H1 (cell line): ENCODE data around the gene COLEC11. TPM values are rescaled to one million over a fixed set of nuclear protein-coding genes. Genes with fewer than 3 reads are reported as not detected.

ENCODE experiments used
- CTCF ChIA-PET: fragments of 300-600 bp; sonication (Branson Sonifier 250); formaldehyde crosslinking; loops from one replicate; lab custom pipeline; 2021; ENCODE audit not compliant: partially characterized antibody; lab: Charles Lee
- POLR2A ChIA-PET: fragments of 300-600 bp; sonication (Branson Sonifier 250); formaldehyde crosslinking; loops from one replicate; lab custom pipeline; 2021; ENCODE audit warnings: inconsistent platforms; ENCODE audit not compliant: partially characterized antibody; lab: Charles Lee
- DNase-seq, 2 experiments: peaks; one replicate each; pipeline versions ENCODE4 v3.0.0 to v3.0.0-alpha.2; 2010 to 2022; ENCODE audit warnings: low spot score in 2 of 2, low read depth in 1 of 2, mixed read lengths in 1 of 2
- FAIRE-seq: peaks from 2 replicates; lab custom pipeline; 2011; peaks lifted over from hg19 to GRCh38; lab: Jason Lieb, UNC
- H2AFZ ChIP-seq: 2 replicates; pipeline ENCODE4 v1.8.1; 2012; ENCODE audit warnings: low read length, inconsistent platforms
- H2AK5ac ChIP-seq: 2 replicates; pipeline ENCODE4 v1.6.1; 2013; ENCODE audit warnings: low read depth, low read length
- H2BK120ac ChIP-seq: replicated peaks from 2 replicates; pipeline ENCODE3; 2013; ENCODE audit warnings: low read depth, low read length, inconsistent platforms
- H2BK12ac ChIP-seq: 2 replicates; pipeline ENCODE4 v1.6.1; 2013; ENCODE audit warnings: low read depth, low read length
- H2BK15ac ChIP-seq: 2 replicates; pipeline ENCODE4 v1.6.1; 2013; ENCODE audit warnings: low read length
- H2BK20ac ChIP-seq: 2 replicates; pipeline ENCODE4 v1.6.1; 2013; ENCODE audit warnings: low read length
- H2BK5ac ChIP-seq: 2 replicates; pipeline ENCODE4 v1.6.1; 2013; ENCODE audit warnings: low read depth, low read length
- H3K14ac ChIP-seq: 2 replicates; pipeline ENCODE4 v1.6.1; 2013; ENCODE audit warnings: inconsistent platforms; ENCODE audit not compliant: insufficient read length
- H3K18ac ChIP-seq: 2 replicates; pipeline ENCODE4 v1.6.1; 2013; ENCODE audit warnings: low read length; ENCODE audit errors: extremely low read depth
- H3K23ac ChIP-seq: 2 replicates; pipeline ENCODE4 v1.6.1; 2013; ENCODE audit warnings: inconsistent platforms; ENCODE audit not compliant: insufficient read length
- H3K23me2 ChIP-seq: 2 replicates; pipeline ENCODE4 v1.6.1; 2013; ENCODE audit warnings: low read depth, low read length
- H3K27ac ChIP-seq: 2 replicates; pipeline ENCODE4 v1.6.1; 2011; ENCODE audit warnings: low read depth, low read length, inconsistent platforms
- H3K27me3 ChIP-seq, 4 experiments: replicated peaks in 1 of 4; 1 replicate in 1 of 4; 2 replicates in 3 of 4; pipeline versions ENCODE4 v1.6.1 to v1.8.1; 2011 to 2013; ENCODE audit warnings: low read length in 3 of 4, mild to moderate bottlenecking in 3 of 4, inconsistent platforms in 2 of 4, mixed read lengths in 2 of 4, moderate library complexity in 1 of 4; ENCODE audit not compliant: control insufficient read depth in 3 of 4, insufficient read depth in 3 of 4; ENCODE audit errors: extremely low read depth in 1 of 4
- H3K36me3 ChIP-seq, 4 experiments: 2 replicates each; pipeline versions ENCODE4 v1.6.1 to v1.8.1; 2011 to 2013; ENCODE audit warnings: mild to moderate bottlenecking in 4 of 4, low read length in 3 of 4, moderate library complexity in 2 of 4, control low read depth in 1 of 4, inconsistent platforms in 1 of 4; ENCODE audit not compliant: insufficient read depth in 4 of 4, control insufficient read depth in 2 of 4
- H3K4ac ChIP-seq: replicated peaks from 2 replicates; pipeline ENCODE3; 2013; ENCODE audit warnings: low read length, low read depth, mixed read lengths, inconsistent platforms; ENCODE audit not compliant: insufficient read length
- H3K4me1 ChIP-seq, 4 experiments: replicated peaks in 1 of 4; 1 replicate in 1 of 4; 2 replicates in 3 of 4; pipeline versions ENCODE4 v1.6.1 to v1.8.1; 2011 to 2013; ENCODE audit warnings: low read length in 3 of 4, inconsistent platforms in 2 of 4, mixed read lengths in 1 of 4; ENCODE audit not compliant: insufficient read depth in 4 of 4, control insufficient read depth in 3 of 4
- H3K4me2 ChIP-seq, 2 experiments: 2 replicates each; pipeline versions ENCODE4 v1.6.1 to v1.8.1; 2011 to 2013; ENCODE audit warnings: low read depth in 2 of 2, low read length in 2 of 2, control low read depth in 1 of 2, inconsistent platforms in 1 of 2, mild to moderate bottlenecking in 1 of 2; ENCODE audit not compliant: insufficient read depth in 1 of 2
- H3K4me3 ChIP-seq, 4 experiments: fragments of 200-600, 300-600 bp in 1 of 4; sonication (generic), shearing (Covaris generic), sonication (Bioruptor Twin) in 1 of 4; 2 replicates each; pipeline versions ENCODE4 v1.5.1 to v1.8.1; 2011 to 2016; ENCODE audit warnings: low read length in 4 of 4, low read depth in 3 of 4, control low read depth in 2 of 4, inconsistent platforms in 2 of 4, mild to moderate bottlenecking in 2 of 4, mixed read lengths in 1 of 4, moderate library complexity in 1 of 4; ENCODE audit not compliant: insufficient read depth in 2 of 4; ENCODE audit errors: extremely low read depth in 1 of 4
- H3K56ac ChIP-seq: replicated peaks from 2 replicates; pipeline ENCODE3; 2013; ENCODE audit warnings: low read depth, mild to moderate bottlenecking, mixed read lengths, low read length, inconsistent platforms; ENCODE audit not compliant: insufficient read length
- H3K79me1 ChIP-seq: 2 replicates; pipeline ENCODE4 v1.6.1; 2013; ENCODE audit warnings: low read depth, low read length, control low read depth
- H3K79me2 ChIP-seq, 2 experiments: 2 replicates each; pipeline versions ENCODE4 v1.6.1 to v1.8.1; 2012 to 2013; ENCODE audit warnings: low read length in 2 of 2, mild to moderate bottlenecking in 2 of 2, inconsistent platforms in 1 of 2; ENCODE audit not compliant: insufficient read depth in 2 of 2, control insufficient read depth in 1 of 2
- H3K9ac ChIP-seq, 4 experiments: replicated peaks in 1 of 4; 1 replicate in 1 of 4; 2 replicates in 3 of 4; pipeline versions ENCODE4 v1.6.1 to v1.8.1; 2011 to 2013; ENCODE audit warnings: low read depth in 3 of 4, low read length in 3 of 4, control low read depth in 2 of 4, mild to moderate bottlenecking in 2 of 4, moderate library complexity in 2 of 4, inconsistent platforms in 1 of 4; ENCODE audit errors: extremely low read depth in 1 of 4
- H3K9me3 ChIP-seq, 2 experiments: 2 replicates each; pipeline versions ENCODE4 v1.6.1 to v1.8.1; 2012 to 2013; ENCODE audit warnings: mild to moderate bottlenecking in 2 of 2, moderate library complexity in 2 of 2, control low read depth in 1 of 2, inconsistent platforms in 1 of 2, low read depth in 1 of 2, low read length in 1 of 2, mixed read lengths in 1 of 2; ENCODE audit not compliant: insufficient read depth in 2 of 2
- H4K20me1 ChIP-seq, 2 experiments: replicated peaks in 1 of 2; 2 replicates each; pipeline versions ENCODE3 to v1.8.1; 2011 to 2013; ENCODE audit warnings: inconsistent platforms in 2 of 2, low read length in 2 of 2, mild to moderate bottlenecking in 1 of 2; ENCODE audit not compliant: insufficient read depth in 2 of 2, control insufficient read depth in 1 of 2
- H4K5ac ChIP-seq: 2 replicates; pipeline ENCODE4 v1.6.1; 2013; ENCODE audit warnings: low read length, low read depth, mixed read lengths, inconsistent platforms; ENCODE audit not compliant: insufficient read length
- H4K8ac ChIP-seq: 2 replicates; pipeline ENCODE4 v1.8.0; 2013; ENCODE audit warnings: mild to moderate bottlenecking, moderate library complexity, low read length, inconsistent platforms; ENCODE audit not compliant: insufficient read depth; ENCODE audit errors: extremely low read depth
- H4K91ac ChIP-seq: replicated peaks from 2 replicates; pipeline ENCODE3; 2013; ENCODE audit warnings: low read length, mixed read lengths, inconsistent platforms; ENCODE audit not compliant: insufficient read length
- HDAC6 ChIP-seq: IDR thresholded peaks from one replicate; pipeline ENCODE4 v1.7.1; 2012; ENCODE audit warnings: low read depth, mild to moderate bottlenecking, inconsistent platforms, low read length, moderate library complexity
- POLR2AphosphoS5 ChIP-seq: IDR thresholded peaks from 2 replicates; pipeline ENCODE4 v1.6.1; 2011; ENCODE audit warnings: low read depth, low read length
- RBBP5 ChIP-seq: IDR thresholded peaks from 2 replicates; pipeline ENCODE4 v1.7.1; 2012; ENCODE audit warnings: low read depth, mild to moderate bottlenecking, inconsistent platforms, low read length, moderate library complexity, borderline replicate concordance
- TBP ChIP-seq: IDR thresholded peaks from 2 replicates; pipeline ENCODE4 v1.6.1; 2011; ENCODE audit warnings: low read depth, low read length, improper control_type of control experiment
- WGBS, 2 experiments: shearing (Covaris generic) in 1 of 2; methylation state at CpG; one replicate each; pipeline versions ENCODE4 v1.1.6 to v1.1.7; 2013 to 2015; ENCODE audit warnings: low lambda C conversion rate in 2 of 2, mixed read lengths in 2 of 2, inconsistent platforms in 1 of 2, low coverage in 1 of 2, missing lambda C conversion rate in 1 of 2; ENCODE audit not compliant: insufficient replicate concordance in 2 of 2, insufficient coverage in 1 of 2, insufficient read length in 1 of 2; ENCODE audit errors: extremely low coverage in 1 of 2, missing lambda C conversion rate in 1 of 2; 5-methylcytosine and 5-hydroxymethylcytosine counted together
- polyA plus RNA-seq, 7 experiments: library from polyadenylated mRNA; depleted of rRNA in 3 of 7; stranded (reverse) in 5 of 7; unstranded in 2 of 7; fragments of >200 nt in 5 of 7; fragments of 200-250 nt in 2 of 7; gene quantifications; 1 replicate in 5 of 7; 2 replicates in 1 of 7; 4 replicates in 1 of 7; pipeline versions ENCODE4 v1.2.1 to v1.2.3, GENCODE V29; 2011 to 2013; ENCODE audit warnings: missing spikeins in 2 of 7, mixed read lengths in 2 of 7
- total RNA-seq: library from RNA; stranded (reverse); fragmentation: NEBNext Ultra II Directional; extraction: Animal tissue kit (Norgen Biotek cat#: 25700); gene quantifications from 2 replicates; pipeline ENCODE4 v1.2.1, GENCODE V29; 2021
- TF ChIP-seq, protein P1 (sequence below): IDR thresholded peaks from 2 replicates; pipeline ENCODE4 v1.6.1; 2012; ENCODE audit warnings: inconsistent platforms

The COLEC11 gene
- total and polyA plus RNA-seq, 2 of the 8 experiments (the other 6 are each of a cell fraction or from before 2014, with no cell fraction given) = 0.47 to 0.80 TPM

DNA sequence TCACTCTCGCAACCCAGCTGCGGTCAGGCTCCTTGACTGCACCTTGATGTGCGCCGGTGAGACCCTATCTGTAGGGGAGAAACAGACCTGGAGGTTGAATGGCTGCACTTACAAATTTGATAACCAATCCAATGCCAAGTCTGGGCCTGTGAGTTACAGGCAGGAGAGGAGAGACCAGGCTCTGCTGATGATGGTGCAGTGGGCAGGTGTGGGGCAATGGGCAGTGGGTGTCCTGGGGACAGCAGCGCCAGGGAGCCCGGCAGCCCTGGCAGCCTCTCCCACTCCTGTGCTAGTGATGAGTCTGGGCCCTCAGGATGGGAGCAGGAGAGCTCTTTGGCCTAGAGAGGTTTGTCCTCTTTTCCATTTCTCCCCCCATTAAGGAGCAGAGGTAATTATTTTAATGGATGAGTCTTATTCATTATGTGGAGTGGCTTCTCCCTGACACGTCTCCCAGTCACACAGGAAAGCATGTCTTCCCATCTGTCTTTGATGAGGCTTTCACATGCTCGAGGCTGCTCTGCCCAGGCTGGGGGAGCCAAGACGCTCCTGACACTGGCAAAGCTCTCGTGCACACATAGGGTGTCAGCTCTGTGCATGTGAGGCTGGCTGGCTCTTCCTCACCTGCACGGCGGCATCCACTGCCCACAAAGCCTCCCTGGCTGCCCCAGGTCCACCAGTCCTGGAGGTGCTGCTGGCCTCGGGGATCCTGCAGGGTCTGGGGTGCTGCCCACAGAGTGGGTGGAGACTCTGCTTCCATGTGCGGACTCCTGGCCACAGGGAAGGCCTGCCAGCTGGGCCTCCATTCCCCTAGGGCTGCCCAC, 53.1 kb downstream of the COLEC11 start:
- no peak overlapping the region for H2BK20ac ChIP-seq
- H2BK5ac ChIP-seq = no peak overlapping the region
- H4K8ac ChIP-seq = peak overlapping the region; percentile 37; the same call in 1 of the 2 replicates
- no peak overlapping the region for H3K14ac ChIP-seq
- peaks cover 0 to 14% (median 8%) of the 10 kb centered on the region in 4 experiments; a peak in 6 of 7 replicates for H3K4me1 ChIP-seq
- no peak overlapping the region for H3K18ac ChIP-seq
- H2BK120ac ChIP-seq = no peak overlapping the region
- no peaks in the 10 kb centered on the region for H3K27me3 ChIP-seq
- H3K4me3 ChIP-seq = no peak overlapping the region
- H3K23me2 ChIP-seq = peaks cover 7% of the 10 kb centered on the region; the same call in 1 of the 2 replicates
- no peak overlapping the region for H3K27ac ChIP-seq
- H2BK15ac ChIP-seq = no peak overlapping the region
- H2AFZ ChIP-seq = no peak overlapping the region
- no peaks in the 10 kb centered on the region for H3K9me3 ChIP-seq
- no peaks in the 10 kb centered on the region for H4K20me1 ChIP-seq
- no peak overlapping the region for H4K5ac ChIP-seq
- no peak overlapping the region for H3K23ac ChIP-seq
- FAIRE-seq = no peak
- H3K4ac ChIP-seq = no peak overlapping the region
- no peaks in the 10 kb centered on the region; the same call in 1 of the 2 replicates for H3K79me1 ChIP-seq
- H3K79me2 ChIP-seq = no peaks in the 10 kb centered on the region
- no peak overlapping the region for H2BK12ac ChIP-seq
- no peak overlapping the region for H3K9ac ChIP-seq
- H2AK5ac ChIP-seq = no peak overlapping the region
- H3K56ac ChIP-seq = no peak overlapping the region
- no peak for DNase-seq
- TF ChIP-seq RBBP5 (no peak), HDAC6 (no peak), POLR2AphosphoS5 (no peak), TBP (no peak)
- TF ChIP-seq, protein P1, sequence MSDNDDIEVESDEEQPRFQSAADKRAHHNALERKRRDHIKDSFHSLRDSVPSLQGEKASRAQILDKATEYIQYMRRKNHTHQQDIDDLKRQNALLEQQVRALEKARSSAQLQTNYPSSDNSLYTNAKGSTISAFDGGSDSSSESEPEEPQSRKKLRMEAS = no peak
- peak overlapping the region; percentile 66 for H4K91ac ChIP-seq
- ChIA-PET CTCF (no interaction called here), POLR2A (no interaction called here)
- no peaks in the 10 kb centered on the region for H3K36me3 ChIP-seq
- H3K4me2 ChIP-seq = no peak overlapping the region
- 90% methylated on average over 14 of the region's 14 CpGs; no CpG with 5 or more reads in 1 of the 2 experiments for WGBS, 2 experiments
